Activated CD8-positive, alpha-beta memory T cell treated with anti-CD3 and anti-CD28 coated beads for 36 hours (primary cell): ENCODE results near the gene PRIMA1. TPM values are rescaled to one million over a fixed set of nuclear protein-coding genes. Genes with fewer than 3 reads are reported as not detected.

ENCODE experiments used
- CTCF ChIA-PET: fragments of 350-600 bp; sonication (Branson Sonifier 250); formaldehyde crosslinking; loops from one replicate; lab custom pipeline; 2021; ENCODE audit warnings: antibody characterized with exemption; lab: Charles Lee
- POLR2A ChIA-PET: fragments of 350-600 bp; sonication (Branson Sonifier 250); formaldehyde crosslinking; loops from one replicate; lab custom pipeline; 2021; ENCODE audit warnings: antibody characterized with exemption; lab: Charles Lee
- total RNA-seq, 2 experiments: library from RNA; stranded (reverse); gene quantifications; one replicate each; pipeline ENCODE4 v1.2.3, GENCODE V29; 2021

PRIMA1 gene
- total RNA-seq, 2 experiments from 2014 or later, result not detected

- ChIA-PET CTCF (no interaction called here), POLR2A (no interaction called here)
Measured at GRCh38 chr14:93693914-93694313, 94.4 kb downstream of the PRIMA1 start.

- CTCF ChIA-PET, result no interaction called here
- POLR2A ChIA-PET, result no interaction called here
Measured at GRCh38 chr14:93691042-93691780, 97.1 kb downstream of the PRIMA1 start.

DNA sequence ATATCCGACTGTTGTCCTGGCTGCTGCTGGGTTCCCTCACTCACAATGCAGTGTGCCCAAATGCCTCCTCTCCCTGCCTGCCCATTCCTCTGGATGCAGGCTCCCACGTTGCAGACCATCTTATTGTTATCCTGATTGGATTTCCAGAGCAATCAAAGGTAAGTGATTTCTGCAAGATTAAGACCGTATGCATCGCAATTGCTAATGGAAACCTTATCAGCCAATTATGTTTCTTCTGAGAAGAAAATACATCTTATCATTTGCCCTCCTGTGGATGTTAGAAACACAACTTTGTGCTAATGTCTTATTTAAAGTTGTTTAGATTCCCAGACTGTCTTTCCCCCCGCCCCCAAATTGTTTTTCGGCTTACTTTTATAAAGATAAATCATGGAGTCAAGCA, 98.1 kb downstream of the PRIMA1 start:
- ChIA-PET POLR2A (no interaction called here), CTCF (no interaction called here)

DNA sequence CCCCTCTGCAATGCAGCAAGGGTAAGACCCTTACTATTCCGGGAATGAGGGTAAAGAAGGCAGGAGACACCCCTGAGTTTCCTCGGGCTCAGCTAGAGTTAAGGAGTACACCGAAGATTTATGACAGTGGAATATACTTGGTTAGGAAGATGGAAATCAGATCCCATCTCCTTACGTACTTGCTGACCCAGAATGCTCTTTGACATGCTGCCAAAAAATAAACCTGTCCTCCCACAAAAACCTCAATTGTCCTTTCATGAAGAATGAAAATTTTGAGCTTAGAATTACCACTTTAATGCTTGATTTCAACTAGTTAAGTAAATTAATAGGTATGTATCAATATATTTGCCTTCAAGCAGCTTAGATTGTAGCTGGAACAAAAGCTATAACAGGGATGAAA, 99.5 kb downstream of the PRIMA1 start:
- ChIA-PET CTCF (no interaction called here), POLR2A (no interaction called here)

- ChIA-PET CTCF (no interaction called here), POLR2A (no interaction called here)
Measured at GRCh38 chr14:93688239-93688666, 100.0 kb downstream of the PRIMA1 start.

- CTCF ChIA-PET, result no interaction called here
- POLR2A ChIA-PET, result no interaction called here
Measured at GRCh38 chr14:93686268-93686667, 102.0 kb downstream of the PRIMA1 start.

GRCh38 chr14:93685121-93685895, 103.0 kb downstream of the PRIMA1 start:
- ChIA-PET CTCF (no interaction called here), POLR2A (no interaction called here)

DNA sequence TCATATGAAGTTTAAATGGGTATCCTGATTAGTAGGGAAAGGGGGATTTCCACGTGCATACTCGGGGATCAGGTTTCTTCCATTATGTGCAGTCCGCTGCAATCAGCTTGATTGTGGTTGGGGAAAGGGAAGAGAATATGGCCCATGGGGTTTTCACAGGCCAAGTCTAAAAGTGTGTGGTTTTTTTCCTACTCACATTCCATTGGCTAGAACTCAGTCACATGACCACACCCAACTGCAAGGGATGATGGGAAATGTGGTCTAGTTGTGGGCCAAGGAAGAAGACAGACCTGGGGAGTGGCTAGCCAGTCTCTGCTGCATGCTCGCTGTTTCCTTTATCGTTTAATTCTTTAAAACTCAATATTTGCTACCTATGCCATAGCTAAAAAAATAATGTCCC, 105.1 kb downstream of the PRIMA1 start:
- ChIA-PET POLR2A (no interaction called here), CTCF (no interaction called here)

GRCh38 chr14:93682459-93682858, 105.8 kb downstream of the PRIMA1 start:
- ChIA-PET CTCF (no interaction called here), POLR2A (no interaction called here)

DNA sequence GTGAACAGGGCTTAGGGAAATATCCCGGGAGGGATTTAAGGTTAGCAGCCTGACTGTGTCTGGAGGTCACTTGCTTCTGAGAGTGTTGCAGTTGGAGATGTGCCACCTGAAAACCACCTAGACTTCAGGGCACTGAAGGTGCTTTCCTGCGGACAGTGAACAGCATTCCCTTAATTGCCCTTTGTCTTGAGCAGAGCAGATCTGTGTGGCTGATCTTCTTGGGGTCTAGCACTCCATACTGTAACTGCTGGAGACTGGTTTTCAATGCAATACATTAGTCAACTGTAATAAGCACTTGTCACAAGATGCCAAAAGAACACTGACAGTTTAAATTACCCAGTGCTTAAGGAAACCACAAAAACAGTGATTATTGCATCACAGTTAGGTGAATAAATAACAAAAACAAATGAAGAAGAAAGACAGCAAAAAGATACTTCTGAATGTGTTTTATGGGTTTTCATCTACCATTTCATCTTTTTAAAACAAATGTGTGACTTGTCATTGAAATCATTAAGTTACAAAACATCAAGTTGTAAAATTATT, 111.8 kb downstream of the PRIMA1 start:
- POLR2A ChIA-PET, result no interaction called here

DNA sequence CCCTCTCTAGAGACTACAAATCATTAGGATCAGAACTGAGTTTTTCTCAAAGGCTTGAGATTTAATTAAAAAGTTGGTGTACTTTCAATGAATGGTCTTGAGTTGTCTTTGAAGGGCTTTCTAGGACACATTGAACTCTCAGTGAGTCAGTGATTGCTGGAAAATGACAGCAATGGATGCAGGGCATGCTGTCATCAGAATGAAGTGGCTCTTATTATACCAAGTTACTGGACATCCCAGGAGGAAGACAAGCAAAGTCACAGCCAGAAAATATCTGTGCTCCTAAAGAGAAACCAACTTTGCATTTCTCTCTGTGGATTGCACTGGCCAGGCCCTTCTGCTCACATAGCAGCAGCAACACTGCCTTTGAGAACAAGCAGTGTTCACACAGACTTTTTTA, 112.6 kb downstream of the PRIMA1 start:
- POLR2A ChIA-PET, result no interaction called here
- CTCF ChIA-PET, result no interaction called here

More for the DNA sequence above, 111.8 kb downstream of the PRIMA1 start:
- CTCF ChIA-PET, result no interaction called here

- ChIA-PET CTCF (no interaction called here), POLR2A (no interaction called here)
Measured at GRCh38 chr14:93674343-93674742, 113.9 kb downstream of the PRIMA1 start.

DNA sequence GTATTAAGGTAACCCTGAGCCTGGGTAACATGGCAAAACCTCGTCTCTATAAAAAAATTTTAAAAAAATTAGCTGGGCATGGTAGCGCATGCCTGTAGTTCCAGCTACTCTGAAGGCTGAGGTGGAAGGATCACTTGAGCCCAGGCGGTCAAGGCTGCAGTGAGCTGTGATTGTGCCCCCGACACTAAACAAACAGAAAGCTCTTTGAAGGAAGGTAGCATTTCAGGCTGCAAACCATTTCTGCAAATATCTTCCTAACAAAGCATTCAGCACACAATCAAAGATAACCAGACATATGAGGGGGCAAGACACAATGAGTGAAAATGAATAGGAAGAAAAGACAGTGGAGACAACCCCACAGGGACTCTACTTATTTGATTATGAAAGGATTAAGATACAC, 118.7 kb downstream of the PRIMA1 start:
- POLR2A ChIA-PET, result no interaction called here
- CTCF ChIA-PET, result interaction anchor here (2.1 kb wide), 1 partner anchor 15 kb away, joined by 5 read pairs; no protein-coding TSS in a partner anchor

Other genes with a start within 250 kb of the PRIMA1 start
- not detected for gene FAM181A, start 138.9 kb upstream of the PRIMA1 start, total RNA-seq
- gene ASB2, start 188.1 kb upstream of the PRIMA1 start, total RNA-seq, result 10 to 100 TPM; 68.2 to 75.9 TPM
- not detected for gene CCDC197, start 208.8 kb upstream of the PRIMA1 start, total RNA-seq
- gene OTUB2, start 237.9 kb upstream of the PRIMA1 start, total RNA-seq, result 1 to 10 TPM in 1 of 2 experiments, under 1 TPM in 1; 0.86 to 1.4 TPM